Kidney (tissue), 14 donors: ENCODE measurements around the gene CELF4. TPM values are rescaled to one million over a fixed set of nuclear protein-coding genes. Genes with fewer than 3 reads are reported as not detected.

ENCODE experiments used
- DNase-seq, 5 donors: peaks; one replicate each; pipeline ENCODE4 v3.0.0-alpha.2; 2013 to 2020
- FAIRE-seq: peaks from 2 replicates; lab custom pipeline; 2012; peaks lifted over from hg19 to GRCh38; lab: Jason Lieb, UNC
- H3K27ac ChIP-seq, 2 donors: one replicate each; pipeline ENCODE4 v1.7.0; 2013; ENCODE audit warnings: low read depth in 2 of 2, low read length in 2 of 2, inconsistent platforms in 1 of 2
- H3K27me3 ChIP-seq: one replicate; pipeline ENCODE4 v1.7.1; 2013; ENCODE audit warnings: low read length, inconsistent platforms; ENCODE audit not compliant: control insufficient read depth, insufficient read depth
- H3K36me3 ChIP-seq, 3 donors: one replicate each; pipeline versions ENCODE4 v1.7.0 to v1.7.1; 2013; ENCODE audit warnings: low read length in 3 of 3, control low read depth in 1 of 3, inconsistent platforms in 1 of 3; ENCODE audit not compliant: insufficient read depth in 3 of 3, control insufficient read depth in 2 of 3
- H3K4me1 ChIP-seq, 3 donors: one replicate each; pipeline versions ENCODE4 v1.7.0 to v1.7.1; 2013; ENCODE audit warnings: low read length in 3 of 3, inconsistent platforms in 1 of 3, low read depth in 1 of 3; ENCODE audit not compliant: control insufficient read depth in 2 of 3, insufficient read depth in 2 of 3
- H3K4me3 ChIP-seq, 3 donors: one replicate each; pipeline versions ENCODE4 v1.7.0 to v1.8.1; 2013; ENCODE audit warnings: low read length in 3 of 3, control low read depth in 1 of 3, inconsistent platforms in 1 of 3
- H3K9ac ChIP-seq, 3 donors: one replicate each; pipeline versions ENCODE4 v1.7.0 to v1.7.1; 2013; ENCODE audit warnings: low read length in 3 of 3, control low read depth in 1 of 3, inconsistent platforms in 1 of 3
- H3K9me3 ChIP-seq, 3 donors: one replicate each; pipeline versions ENCODE4 v1.7.0 to v1.7.1; 2013; ENCODE audit warnings: low read length in 3 of 3, control low read depth in 1 of 3, inconsistent platforms in 1 of 3; ENCODE audit not compliant: control insufficient read depth in 2 of 3, insufficient read depth in 1 of 3
- CTCF ChIP-seq: IDR thresholded peaks from 3 replicates; pipeline ENCODE4 v1.5.1; 2012; ENCODE audit warnings: mild to moderate bottlenecking, moderate library complexity, borderline replicate concordance; ENCODE audit not compliant: insufficient read depth; ENCODE audit errors: extremely low read depth
- intact Hi-C: fragments of 100-400 bp; cut with DNase I; formaldehyde crosslinking; loops from one replicate; pipeline ENCODE4 v1.11.1; 2022
- polyA plus RNA-seq: library from polyadenylated mRNA; stranded (reverse); fragments of 350-450 nt; fragmentation: Illumina TruSeq; extraction: RNeasy Lipid Tissue Mini Kit (QIAGEN cat#74804); gene quantifications from one replicate; pipeline ENCODE4 v1.2.3, GENCODE V29; 2014; ENCODE audit warnings: low read depth, low replicate concordance; ENCODE audit not compliant: insufficient read depth
- total RNA-seq: library from RNA; stranded (reverse); fragmentation: NEBNext Ultra II Directional; extraction: Animal tissue kit (Norgen Biotek cat#: 25700); gene quantifications from one replicate; pipeline ENCODE4 v1.2.1, GENCODE V29; 2021
- donor health status: control.
- donor health status: control.
- donor health status: control.
- donor health status: control.
- donor health status: control.
- donor health status: DM: yes; HTN: yes; CAD: no.
- donor health status: Normal renal cell carcinoma (clear cell type).

CELF4 gene
- total and polyA plus RNA-seq, 2 donors from 2014 or later = 0.85 to 1.5 TPM

GRCh38 chr18:37328946-37329719, 236.5 kb downstream of the CELF4 start:
- Histone ChIP-seq H3K27ac (no peak overlapping the region), H3K36me3 (no peaks in the 10 kb centered on the region), H3K4me1 (no peaks in the 10 kb centered on the region), H3K27me3 (no peaks in the 10 kb centered on the region), H3K9ac (no peak overlapping the region), H3K9me3 (no peaks in the 10 kb centered on the region), H3K4me3 (no peak overlapping the region)
- no peak for TF ChIP-seq CTCF
- intact Hi-C loops = no loop called here
- no peak for DNase-seq
- FAIRE-seq = no peak

GRCh38 chr18:37327063-37327577, 238.5 kb downstream of the CELF4 start:
- TF ChIP-seq CTCF = no peak

GRCh38 chr18:37322492-37323035, 243.0 kb downstream of the CELF4 start:
- no peak for FAIRE-seq

More at GRCh38 chr18:37327063-37327577, 238.5 kb downstream of the CELF4 start:
- intact Hi-C loops = no loop called here
- Histone ChIP-seq H3K27ac (no peak overlapping the region), H3K9ac (no peak overlapping the region), H3K27me3 (no peaks in the 10 kb centered on the region), H3K9me3 (no peaks in the 10 kb centered on the region), H3K36me3 (no peaks in the 10 kb centered on the region), H3K4me1 (no peaks in the 10 kb centered on the region), H3K4me3 (no peak overlapping the region)
- no peak for DNase-seq
- no peak for FAIRE-seq

More at GRCh38 chr18:37322492-37323035, 243.0 kb downstream of the CELF4 start:
- no peaks in the 10 kb centered on the region for H3K27me3 ChIP-seq
- DNase-seq = peak in 4 of 5 donors; percentile 67 to 79 (median 72)
- no peaks in the 10 kb centered on the region for H3K36me3 ChIP-seq
- no peak overlapping the region for H3K27ac ChIP-seq
- H3K9ac ChIP-seq = no peak overlapping the region
- TF ChIP-seq CTCF = peak; percentile 30
- H3K4me1 ChIP-seq = no peaks in the 10 kb centered on the region
- intact Hi-C loops = no loop called here
- H3K4me3 ChIP-seq = no peak overlapping the region
- no peaks in the 10 kb centered on the region for H3K9me3 ChIP-seq
